Activated CD4-positive, alpha-beta T cell treated with anti-CD3 and anti-CD28 coated beads, Interleukin-2, amount 10 ng/mL, durations not matched to agents 7 days and 5 days (primary cell): Measurements from ENCODE around the gene VPS26A. TPM values are rescaled to one million over a fixed set of nuclear protein-coding genes. Genes with fewer than 3 reads are reported as not detected.
A peak's percentile ranks its signal among the peaks of the same experiment; 100 is the strongest.
"Not testable (repeated sequence)": the region's sequence is repeated elsewhere in the genome, so short reads cannot be mapped to it uniquely, and the experiment has no call there.

ENCODE experiments used
- CTCF ChIA-PET: fragments of 350-600 bp; sonication (Branson Sonifier 250); formaldehyde crosslinking; loops from one replicate; lab custom pipeline; 2021; ENCODE audit warnings: antibody characterized with exemption; lab: Charles Lee
- POLR2A ChIA-PET: fragments of 350-600 bp; sonication (Branson Sonifier 250); formaldehyde crosslinking; loops from one replicate; lab custom pipeline; 2021; ENCODE audit warnings: antibody characterized with exemption; lab: Charles Lee
- DNase-seq: peaks from one replicate; pipeline ENCODE4 v3.0.0-alpha.2; 2020
- H3K27ac Mint-ChIP-seq: one replicate; pipeline ENCODE4 v1.8.0; 2021; ENCODE audit warnings: mild to moderate bottlenecking, moderate library complexity, mixed read lengths
- H3K27me3 Mint-ChIP-seq: one replicate; pipeline ENCODE4 v1.8.0; 2021; ENCODE audit warnings: mixed read lengths
- H3K36me3 Mint-ChIP-seq: one replicate; pipeline ENCODE4 v1.8.0; 2021; ENCODE audit warnings: low read depth, mixed read lengths
- H3K4me1 Mint-ChIP-seq: one replicate; pipeline ENCODE4 v1.8.0; 2021; ENCODE audit warnings: mixed read lengths
- H3K4me3 Mint-ChIP-seq: one replicate; pipeline ENCODE4 v1.8.0; 2021; ENCODE audit warnings: mild to moderate bottlenecking, moderate library complexity, mixed read lengths
- H3K9me3 Mint-ChIP-seq: one replicate; pipeline ENCODE4 v1.8.0; 2021; ENCODE audit warnings: mixed read lengths
- total RNA-seq, 2 experiments: library from RNA; stranded (reverse); gene quantifications; one replicate each; pipeline ENCODE4 v1.2.3, GENCODE V29; 2021

Gene VPS26A
- total RNA-seq, 2 experiments from 2014 or later: 38.2 to 40.5 TPM

DNA sequence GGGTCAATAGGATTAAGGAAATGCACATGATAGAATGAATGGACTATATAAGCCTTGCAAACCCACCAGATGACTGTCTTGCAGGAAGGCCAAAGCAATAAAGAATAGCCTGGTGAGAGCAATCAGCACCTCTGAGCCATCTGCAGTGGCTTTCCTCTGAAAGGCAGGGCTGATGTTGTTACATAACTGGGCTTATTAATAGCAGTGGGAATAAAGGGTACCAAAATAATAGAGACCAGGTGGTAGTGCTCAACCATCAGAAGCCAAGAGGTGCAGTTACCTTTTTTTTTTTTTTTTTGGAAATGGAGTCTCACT, 16.8 kb upstream of the VPS26A start:
- no peaks in the 10 kb centered on the region for H3K9me3 Mint-ChIP-seq
- H3K27ac Mint-ChIP-seq: no peak overlapping the region
- no peaks in the 10 kb centered on the region for H3K27me3 Mint-ChIP-seq
- CTCF ChIA-PET: interaction anchor here (0.8 kb wide), 1 partner anchor 12 kb away, joined by 3 read pairs; no protein-coding TSS in a partner anchor
- H3K36me3 Mint-ChIP-seq: peaks cover 26% of the 10 kb centered on the region
- H3K4me1 Mint-ChIP-seq: peaks cover 8% of the 10 kb centered on the region
- no peak for DNase-seq
- H3K4me3 Mint-ChIP-seq: no peak overlapping the region
- POLR2A ChIA-PET: no interaction called here

DNA sequence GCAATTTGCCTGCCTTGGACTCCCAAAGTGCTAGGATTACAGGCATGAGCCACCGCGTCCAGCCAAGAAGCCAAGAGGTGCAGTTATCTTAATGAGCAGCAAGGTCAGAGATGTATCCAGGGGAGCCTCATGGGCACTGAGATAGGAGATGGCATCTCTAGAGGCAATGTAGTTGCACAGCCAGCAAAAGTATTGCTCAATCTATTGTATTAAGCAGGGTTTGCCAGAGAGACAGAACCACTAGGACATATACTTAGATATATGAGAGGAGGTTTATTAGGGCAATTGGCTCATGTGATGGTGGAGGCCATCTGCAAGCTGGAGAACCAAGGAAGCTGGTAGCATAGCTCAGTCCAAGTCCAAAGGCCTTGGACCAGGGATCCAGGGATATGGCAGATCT, 16.3 kb upstream of the VPS26A start:
- H3K9me3 Mint-ChIP-seq: no peaks in the 10 kb centered on the region
- H3K36me3 Mint-ChIP-seq: peaks cover 20% of the 10 kb centered on the region
- H3K4me3 Mint-ChIP-seq: no peak overlapping the region
- POLR2A ChIA-PET: no interaction called here
- CTCF ChIA-PET: interaction anchor here (0.8 kb wide), 1 partner anchor 12 kb away, joined by 3 read pairs; no protein-coding TSS in a partner anchor
- no peak overlapping the region for H3K27ac Mint-ChIP-seq
- no peak for DNase-seq
- H3K27me3 Mint-ChIP-seq: no peaks in the 10 kb centered on the region
- H3K4me1 Mint-ChIP-seq: peaks cover 2% of the 10 kb centered on the region

DNA sequence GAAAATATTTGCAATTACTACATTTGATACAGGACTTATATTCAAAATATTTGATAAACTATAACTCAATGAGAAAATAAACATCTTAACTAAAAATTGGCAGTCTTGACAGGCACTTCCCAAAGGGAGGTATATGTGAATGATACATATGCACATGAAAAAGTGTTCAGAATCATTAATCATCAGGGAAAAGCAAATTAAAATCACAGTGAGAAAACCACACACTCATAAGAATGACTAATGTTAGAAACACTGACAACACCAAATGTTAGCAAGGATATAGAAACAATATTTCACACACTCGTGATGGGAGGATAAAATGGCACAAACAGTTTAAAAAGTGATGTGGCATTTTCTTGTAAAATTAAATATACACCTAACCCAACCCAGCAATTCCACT, 4.1 kb upstream of the VPS26A start:
- peaks cover 10% of the 10 kb centered on the region for H3K4me1 Mint-ChIP-seq
- H3K4me3 Mint-ChIP-seq: no peak overlapping the region
- no peaks in the 10 kb centered on the region for H3K27me3 Mint-ChIP-seq
- no peaks in the 10 kb centered on the region for H3K9me3 Mint-ChIP-seq
- no peaks in the 10 kb centered on the region for H3K36me3 Mint-ChIP-seq
- no peak overlapping the region for H3K27ac Mint-ChIP-seq
- ChIA-PET CTCF (no interaction called here), POLR2A (no interaction called here)
- DNase-seq: no peak

DNA sequence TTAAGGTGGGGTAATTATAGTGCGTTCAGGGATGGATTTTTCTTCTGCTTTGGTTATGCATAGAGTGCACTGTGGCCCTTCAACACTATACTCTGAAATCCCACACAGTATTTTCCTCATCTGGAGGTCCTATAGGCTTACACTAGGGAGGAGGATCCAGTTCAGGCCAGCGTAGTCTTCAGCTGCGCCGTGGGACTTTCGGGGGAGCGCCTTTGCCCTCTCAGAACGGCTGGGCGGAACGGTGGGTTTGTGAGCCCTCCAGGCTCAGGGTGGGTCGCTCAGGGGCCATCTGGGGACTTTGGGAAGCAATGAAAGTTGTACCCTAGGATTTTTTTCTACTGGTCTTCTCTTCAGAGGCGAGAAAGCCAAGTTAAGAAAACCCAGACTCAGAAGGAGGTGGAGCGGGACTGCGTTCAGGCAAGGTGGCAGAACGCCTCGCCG, 652 bp upstream of the VPS26A start:
- Mint-ChIP-seq H3K9me3 (no peaks in the 10 kb centered on the region), H3K4me1 (peaks cover 26% of the 10 kb centered on the region), H3K36me3 (no peaks in the 10 kb centered on the region), H3K27me3 (no peaks in the 10 kb centered on the region), H3K27ac (peak overlapping the region; percentile 96), H3K4me3 (peak overlapping the region; percentile 86)
- ChIA-PET POLR2A (no interaction called here), CTCF (no interaction called here)
- DNase-seq: no peak

DNA sequence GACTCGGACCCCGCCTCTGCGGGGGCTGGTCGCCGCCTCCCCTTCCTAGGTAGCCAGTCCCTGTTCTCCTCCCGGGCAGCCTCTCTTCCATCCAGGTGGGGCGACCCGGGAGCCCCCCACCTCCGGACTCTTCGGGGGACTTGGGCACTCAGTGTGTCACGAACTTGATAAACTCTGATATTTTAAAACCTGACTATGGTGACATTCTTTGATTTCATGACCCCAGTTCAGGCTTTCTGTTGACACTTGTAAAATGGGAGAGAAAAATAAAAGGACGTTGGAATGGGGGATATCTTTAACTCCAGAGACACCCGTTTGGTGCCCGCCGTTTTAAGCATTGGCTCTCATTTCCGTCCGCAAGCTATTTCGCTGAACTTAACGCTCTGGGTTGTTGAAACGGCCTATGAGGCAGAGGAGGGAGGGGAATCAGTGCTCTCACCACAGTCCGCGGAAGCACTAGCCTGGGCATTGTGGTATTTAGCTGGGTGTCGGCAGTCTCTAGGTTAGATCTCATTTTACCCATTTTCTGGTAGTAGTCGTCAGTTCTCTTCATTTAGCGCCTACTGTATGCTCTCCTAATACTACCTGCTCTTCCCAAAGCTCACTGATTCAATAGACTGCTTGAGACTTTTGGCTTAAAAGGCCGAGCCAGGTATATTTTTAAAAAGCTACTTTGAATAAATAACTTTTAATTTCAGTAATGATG, 738 bp downstream of the VPS26A start:
- H3K27ac Mint-ChIP-seq: peak overlapping the region; percentile 95
- no peaks in the 10 kb centered on the region for H3K36me3 Mint-ChIP-seq
- POLR2A ChIA-PET: interaction anchor here (0.6 to 0.7 kb wide), 2 partner anchors 42 to 271 kb away, joined by 5 to 6 read pairs; no protein-coding TSS in a partner anchor
- DNase-seq: peak; percentile 67
- H3K4me1 Mint-ChIP-seq: peaks cover 31% of the 10 kb centered on the region
- CTCF ChIA-PET: interaction anchor here (0.7 to 1.7 kb wide), 8 partner anchors 10 to 169 kb away, joined by 3 to 8 read pairs (median 4); no protein-coding TSS in a partner anchor
- H3K9me3 Mint-ChIP-seq: no peaks in the 10 kb centered on the region
- H3K27me3 Mint-ChIP-seq: no peaks in the 10 kb centered on the region
- peak overlapping the region; percentile 90 for H3K4me3 Mint-ChIP-seq

DNA sequence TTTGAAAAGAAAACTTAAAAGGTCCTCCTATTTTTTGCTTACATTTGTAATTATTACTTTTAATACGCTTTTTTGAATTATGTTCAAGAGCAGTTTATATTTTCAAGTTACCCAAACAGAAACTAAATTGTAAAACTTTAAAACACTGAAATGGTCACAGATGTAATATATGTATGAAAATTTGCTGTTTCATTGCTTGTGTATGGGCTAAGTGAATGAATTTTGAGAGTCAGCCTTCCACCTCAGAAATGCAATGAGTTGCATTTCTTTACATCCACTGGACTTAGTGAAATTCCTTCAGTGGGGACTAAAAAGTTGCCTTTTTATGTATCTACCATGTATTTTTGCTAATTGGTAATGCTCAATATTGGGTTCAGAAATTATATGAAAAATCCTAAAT, 1.6 kb downstream of the VPS26A start:
- Mint-ChIP-seq H3K27me3 (no peaks in the 10 kb centered on the region), H3K27ac (peak overlapping the region; percentile 95), H3K36me3 (no peaks in the 10 kb centered on the region), H3K9me3 (no peaks in the 10 kb centered on the region), H3K4me3 (peak overlapping the region; percentile 90), H3K4me1 (peaks cover 39% of the 10 kb centered on the region)
- no peak for DNase-seq
- CTCF ChIA-PET: interaction anchor here (0.9 to 1.7 kb wide), 5 partner anchors 11 to 170 kb away, joined by 3 to 5 read pairs (median 3); no protein-coding TSS in a partner anchor
- POLR2A ChIA-PET: interaction anchor here (0.7 kb wide), 1 partner anchor 270 kb away, joined by 5 read pairs; no protein-coding TSS in a partner anchor

DNA sequence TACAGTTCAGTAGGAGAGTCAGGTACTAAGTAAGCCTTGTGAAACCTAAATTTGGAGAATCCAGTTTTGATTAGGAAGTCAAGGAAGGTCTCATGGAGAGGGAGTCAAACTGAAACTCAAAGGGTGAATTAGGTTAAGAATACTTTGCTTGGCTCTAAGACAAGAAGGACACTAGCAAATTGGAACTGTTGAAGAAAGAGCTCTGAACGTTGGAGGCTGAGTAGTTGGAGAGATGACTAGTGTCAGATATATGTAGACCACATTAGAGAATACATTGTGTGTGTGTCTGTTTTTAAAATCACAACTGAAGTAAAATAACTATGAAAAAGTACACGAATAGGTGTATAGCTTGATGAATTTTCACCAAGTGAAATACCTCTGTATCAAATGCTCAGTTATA, 6.3 kb downstream of the VPS26A start:
- no peak for DNase-seq
- H3K27me3 Mint-ChIP-seq: no peaks in the 10 kb centered on the region
- ChIA-PET CTCF (interaction anchor here (0.6 kb wide), 1 partner anchor 195 kb away, joined by 3 read pairs; no protein-coding TSS in a partner anchor), POLR2A (no interaction called here)
- H3K4me1 Mint-ChIP-seq: peaks cover 35% of the 10 kb centered on the region
- H3K27ac Mint-ChIP-seq: no peak overlapping the region
- no peak overlapping the region for H3K4me3 Mint-ChIP-seq
- H3K36me3 Mint-ChIP-seq: peaks cover 21% of the 10 kb centered on the region
- H3K9me3 Mint-ChIP-seq: no peaks in the 10 kb centered on the region

DNA sequence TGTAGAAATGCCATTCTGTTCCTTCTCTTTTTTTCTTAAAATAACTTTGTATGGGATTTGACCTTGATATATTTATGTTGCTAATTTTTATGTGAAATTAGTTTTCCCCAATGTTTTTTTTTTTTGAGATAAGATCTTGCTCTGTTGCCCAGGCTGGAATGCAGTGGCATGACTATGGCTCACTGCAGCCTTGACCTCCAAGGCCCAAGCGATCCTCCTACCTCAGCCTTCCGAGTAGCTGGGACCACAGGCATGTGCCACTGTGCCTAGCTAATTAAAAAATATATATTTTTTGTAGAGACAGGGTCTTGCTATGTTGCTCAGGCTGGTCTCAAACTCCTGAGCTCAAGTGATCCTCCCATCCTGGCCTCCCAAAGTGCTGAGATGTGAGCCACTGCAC, 16.0 kb downstream of the VPS26A start:
- ChIA-PET POLR2A (no interaction called here), CTCF (interaction anchor here (0.6 to 0.8 kb wide), 2 partner anchors 15 to 248 kb away, joined by 3 read pairs; partner anchors contain the start of gene VPS26A)
- H3K27me3 Mint-ChIP-seq: no peaks in the 10 kb centered on the region
- peaks cover 4% of the 10 kb centered on the region for H3K4me1 Mint-ChIP-seq
- no peaks in the 10 kb centered on the region for H3K9me3 Mint-ChIP-seq
- peaks cover 22% of the 10 kb centered on the region for H3K36me3 Mint-ChIP-seq
- no peak overlapping the region for H3K4me3 Mint-ChIP-seq
- DNase-seq: no peak
- H3K27ac Mint-ChIP-seq: no peak overlapping the region

DNA sequence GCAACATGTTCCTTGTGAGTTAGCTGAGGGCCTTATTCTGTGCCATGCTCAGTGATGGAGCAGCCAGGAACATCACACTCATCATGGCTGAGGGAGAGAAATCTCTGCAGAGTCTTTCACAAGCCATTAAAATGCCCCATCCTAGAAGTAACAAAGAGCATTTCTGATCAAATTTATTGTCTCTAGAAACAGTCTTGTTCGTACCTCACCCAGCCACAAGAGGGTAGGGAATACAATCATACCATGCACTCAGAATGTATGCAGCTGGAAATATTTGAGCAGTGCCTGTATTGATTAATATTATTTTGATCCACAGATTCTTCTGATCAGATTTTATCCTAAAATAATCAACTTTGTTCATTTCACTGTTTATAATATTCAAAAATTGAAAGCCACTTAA, 17.3 kb downstream of the VPS26A start:
- Mint-ChIP-seq H3K36me3 (peaks cover 15% of the 10 kb centered on the region), H3K9me3 (no peaks in the 10 kb centered on the region), H3K27me3 (no peaks in the 10 kb centered on the region), H3K27ac (no peak overlapping the region), H3K4me1 (peaks cover 10% of the 10 kb centered on the region), H3K4me3 (no peak overlapping the region)
- ChIA-PET POLR2A (no interaction called here), CTCF (no interaction called here)
- DNase-seq: no peak

DNA sequence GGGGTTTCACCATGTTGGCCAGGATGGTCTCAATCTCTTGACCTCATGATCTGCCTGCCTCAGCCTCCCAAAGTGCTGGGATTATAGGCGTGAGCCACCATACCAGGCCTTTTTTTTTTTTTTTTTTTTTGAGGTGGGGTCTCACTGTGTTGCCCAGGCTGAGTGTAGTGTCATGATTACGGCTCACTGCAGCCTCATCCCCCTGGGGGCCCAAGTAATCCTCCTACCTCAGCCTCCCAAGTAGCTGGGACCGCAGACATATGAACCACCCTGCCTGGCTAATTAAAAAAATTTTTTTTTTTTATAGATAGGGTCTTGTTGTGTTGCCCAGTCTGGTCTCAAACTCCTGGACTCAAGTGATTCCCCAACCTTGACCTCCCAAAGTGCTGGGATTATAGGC, 18.1 kb downstream of the VPS26A start:
- CTCF ChIA-PET: interaction anchor here (0.6 to 1.5 kb wide), 4 partner anchors 9 to 595 kb away, joined by 3 to 4 read pairs (median 3); no protein-coding TSS in a partner anchor
- Mint-ChIP-seq H3K4me1 (peaks cover 17% of the 10 kb centered on the region), H3K36me3 (peaks cover 11% of the 10 kb centered on the region)
- H3K27me3 Mint-ChIP-seq, DNase-seq, H3K9me3 Mint-ChIP-seq, H3K4me3 Mint-ChIP-seq, H3K27ac Mint-ChIP-seq, POLR2A ChIA-PET: not testable (repeated sequence)

DNA sequence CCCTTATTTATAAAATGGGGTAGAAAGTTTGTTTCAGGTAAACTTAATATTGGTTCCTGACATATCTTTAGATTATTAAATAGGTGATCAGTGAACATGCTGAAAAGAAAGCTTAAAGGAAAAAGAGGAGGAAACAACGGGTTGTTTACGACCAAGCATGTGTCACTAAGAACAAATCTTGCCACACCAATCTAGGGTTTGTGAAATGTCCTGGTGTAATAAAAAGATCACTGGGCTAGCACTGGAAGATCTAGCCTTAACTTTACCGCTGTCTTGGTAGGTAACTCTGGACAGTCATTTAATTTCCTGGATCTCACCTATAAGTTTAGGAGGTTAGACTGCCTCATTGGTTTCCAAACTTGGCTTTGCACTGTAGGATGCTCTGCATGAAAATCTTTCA, 19.0 kb downstream of the VPS26A start:
- H3K27ac Mint-ChIP-seq: no peak overlapping the region
- ChIA-PET POLR2A (no interaction called here), CTCF (interaction anchor here (1.3 to 1.5 kb wide), 2 partner anchors 10 to 38 kb away, joined by 3 read pairs; no protein-coding TSS in a partner anchor)
- H3K27me3 Mint-ChIP-seq: no peaks in the 10 kb centered on the region
- peaks cover 20% of the 10 kb centered on the region for H3K4me1 Mint-ChIP-seq
- DNase-seq: no peak
- no peaks in the 10 kb centered on the region for H3K9me3 Mint-ChIP-seq
- H3K4me3 Mint-ChIP-seq: no peak overlapping the region
- H3K36me3 Mint-ChIP-seq: peaks cover 4% of the 10 kb centered on the region

DNA sequence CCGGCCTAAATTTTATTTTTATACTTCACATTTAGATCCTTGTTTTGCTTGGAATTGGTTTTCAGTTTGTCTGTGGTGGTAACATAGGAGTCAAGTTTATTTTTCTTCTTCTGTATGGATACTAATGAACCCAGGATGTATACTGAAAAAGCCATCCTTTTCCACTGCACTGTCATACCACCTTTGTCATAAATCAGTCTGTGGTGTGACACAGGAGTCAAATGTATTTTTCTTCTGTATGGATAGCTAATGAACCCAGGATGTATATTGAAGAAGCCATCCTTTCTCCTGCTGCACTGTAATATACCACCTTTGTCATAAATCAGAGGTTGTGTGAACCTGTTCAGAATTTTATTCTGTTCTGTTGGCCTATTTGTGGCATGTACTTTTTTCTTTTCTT, 21.4 kb downstream of the VPS26A start:
- CTCF ChIA-PET: no interaction called here
- Mint-ChIP-seq H3K27ac (no peak overlapping the region), H3K9me3 (no peaks in the 10 kb centered on the region), H3K27me3 (no peaks in the 10 kb centered on the region), H3K36me3 (peaks cover 2% of the 10 kb centered on the region), H3K4me1 (peaks cover 23% of the 10 kb centered on the region), H3K4me3 (no peak overlapping the region)
- POLR2A ChIA-PET: no interaction called here
- no peak for DNase-seq

DNA sequence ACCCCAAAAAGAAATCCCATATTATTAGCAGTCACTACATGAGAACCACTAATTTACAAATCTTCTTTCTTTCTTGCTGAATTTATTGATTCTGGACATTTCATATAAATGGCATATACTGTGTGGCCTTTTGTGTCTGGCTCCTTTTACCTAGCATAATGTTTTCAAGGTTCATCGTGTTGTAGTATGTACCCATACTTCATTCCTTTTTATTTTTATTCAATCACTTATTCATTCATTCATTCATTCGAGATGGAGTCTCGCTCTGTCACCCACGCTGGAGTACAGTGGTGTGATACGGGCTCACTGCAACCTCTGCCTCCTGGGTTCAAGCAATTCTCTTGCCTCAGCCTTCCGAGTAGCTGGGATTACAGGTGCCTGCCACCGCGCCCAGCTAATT, 21.9 kb downstream of the VPS26A start:
- H3K9me3 Mint-ChIP-seq: no peaks in the 10 kb centered on the region
- H3K27me3 Mint-ChIP-seq: no peaks in the 10 kb centered on the region
- POLR2A ChIA-PET: no interaction called here
- H3K4me1 Mint-ChIP-seq: peaks cover 23% of the 10 kb centered on the region
- H3K4me3 Mint-ChIP-seq: no peak overlapping the region
- CTCF ChIA-PET: no interaction called here
- no peak overlapping the region for H3K27ac Mint-ChIP-seq
- no peak for DNase-seq
- peaks cover 2% of the 10 kb centered on the region for H3K36me3 Mint-ChIP-seq
